Brain microvascular endothelial cell (primary cell): ENCODE measurements around the gene PTDSS2.
"Not testable (repeated sequence)": the region's sequence is repeated elsewhere in the genome, so short reads cannot be mapped to it uniquely, and the experiment has no call there.

ENCODE experiments used
- DNase-seq: peaks from one replicate; pipeline ENCODE4 v3.0.0-alpha.2; 2020
- H3K27ac ChIP-seq: fragments of 250-450 bp; sonication (Bioruptor Pico); 2 replicates; pipeline ENCODE4 v1.5.1; 2020; ENCODE audit warnings: mild to moderate bottlenecking, moderate library complexity
- H3K27me3 ChIP-seq: fragments of 250-450 bp; sonication (Bioruptor Pico); replicated peaks from 2 replicates; pipeline ENCODE4 v1.5.1; 2020; ENCODE audit warnings: mild to moderate bottlenecking
- H3K36me3 ChIP-seq: fragments of 250-450 bp; sonication (Bioruptor Pico); replicated peaks from 2 replicates; pipeline ENCODE4 v1.5.1; 2020; ENCODE audit warnings: mild to moderate bottlenecking
- H3K4me3 ChIP-seq: 2 replicates; pipeline ENCODE4 v1.5.1; 2011; ENCODE audit warnings: low read depth, mild to moderate bottlenecking, control low read depth, low read length, moderate library complexity
- CTCF ChIP-seq: IDR thresholded peaks from 2 replicates; pipeline ENCODE4 v1.5.1; 2011; ENCODE audit warnings: low read depth, mild to moderate bottlenecking, moderate library complexity, low read length, control low read depth, inconsistent platforms; ENCODE audit errors: missing control alignments
- in situ Hi-C: cut with HindIII; loops from 2 replicates; pipeline ENCODE4 v1.10.0; 2017; ENCODE audit warnings: low sequenced_read_pairs, low pct_ligation_motif_present

PTDSS2 gene

GRCh38 chr11:424232-424631, 25.8 kb upstream of the PTDSS2 start:
- DNase-seq = no peak
- no peak for TF ChIP-seq CTCF

GRCh38 chr11:424766-425165, 25.3 kb upstream of the PTDSS2 start:
- DNase-seq, in situ Hi-C loops, H3K27ac ChIP-seq: not testable (repeated sequence)

More at GRCh38 chr11:424232-424631, 25.8 kb upstream of the PTDSS2 start:
- no peaks in the 10 kb centered on the region for H3K36me3 ChIP-seq
- H3K4me3 ChIP-seq = no peak overlapping the region
- H3K27me3 ChIP-seq = peaks cover 2% of the 10 kb centered on the region
- no peak overlapping the region for H3K27ac ChIP-seq
- in situ Hi-C loops = no loop called here

GRCh38 chr11:425301-425700, 24.8 kb upstream of the PTDSS2 start:
- TF ChIP-seq CTCF = no peak
- H3K36me3 ChIP-seq = no peaks in the 10 kb centered on the region
- in situ Hi-C loops = no loop called here
- no peak overlapping the region for H3K27ac ChIP-seq
- no peak overlapping the region for H3K4me3 ChIP-seq
- DNase-seq = no peak
- H3K27me3 ChIP-seq = peaks cover 2% of the 10 kb centered on the region

More at GRCh38 chr11:424766-425165, 25.3 kb upstream of the PTDSS2 start:
- not testable (repeated sequence) for H3K27me3 ChIP-seq, H3K4me3 ChIP-seq, H3K36me3 ChIP-seq

DNA sequence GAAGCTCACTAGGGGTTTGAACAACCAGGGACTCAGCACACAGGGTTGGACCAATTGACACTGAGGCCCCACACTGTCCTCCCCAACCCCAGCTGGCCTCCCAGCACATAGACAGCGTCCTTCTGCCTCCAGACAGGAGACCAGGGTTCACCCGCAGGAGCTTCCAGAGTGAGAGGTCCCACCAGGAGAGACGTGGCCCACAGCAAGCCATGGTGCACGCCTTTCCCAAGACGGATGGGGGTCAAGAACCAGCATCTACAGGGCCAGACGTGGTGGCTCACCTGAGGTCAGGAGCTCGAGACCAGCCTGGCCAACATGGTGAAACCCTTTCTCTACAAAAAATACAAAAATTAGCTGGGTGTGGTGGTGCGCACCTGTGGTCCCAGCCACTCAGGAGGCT, 23.2 kb upstream of the PTDSS2 start:
- Histone ChIP-seq H3K27me3 (peaks cover 2% of the 10 kb centered on the region), H3K36me3 (no peaks in the 10 kb centered on the region), H3K4me3 (no peak overlapping the region), H3K27ac (no peak overlapping the region)
- TF ChIP-seq CTCF = no peak
- DNase-seq = no peak
- in situ Hi-C loops = no loop called here

GRCh38 chr11:428295-428694, 21.8 kb upstream of the PTDSS2 start:
- Histone ChIP-seq H3K27ac (no peak overlapping the region), H3K27me3 (peaks cover 2% of the 10 kb centered on the region), H3K36me3 (no peaks in the 10 kb centered on the region), H3K4me3 (no peak overlapping the region)
- DNase-seq = no peak
- in situ Hi-C loops = no loop called here
- TF ChIP-seq CTCF = no peak

DNA sequence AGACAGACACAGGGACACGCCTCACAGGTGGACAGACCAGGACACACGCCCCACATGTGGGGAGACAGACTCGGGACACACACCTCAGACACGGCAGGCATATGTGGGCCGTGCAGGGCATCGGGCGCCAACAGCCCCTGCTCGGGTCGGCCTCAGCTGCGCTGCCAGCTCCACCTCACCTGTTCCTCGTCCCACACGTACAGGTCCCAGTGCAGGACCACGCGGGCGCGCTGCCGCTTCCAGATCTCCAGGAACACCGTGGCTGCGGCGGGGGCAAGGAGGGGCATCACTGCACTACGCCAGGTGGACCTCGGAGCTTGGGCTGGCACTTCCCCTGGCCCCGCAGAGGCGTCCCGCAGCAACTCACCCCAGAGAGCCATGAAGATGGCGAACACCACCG, 20.7 kb upstream of the PTDSS2 start:
- H3K36me3 ChIP-seq = no peaks in the 10 kb centered on the region
- TF ChIP-seq CTCF = no peak
- no peak for DNase-seq
- H3K4me3 ChIP-seq = no peak overlapping the region
- in situ Hi-C loops = no loop called here
- peaks cover under 1% of the 10 kb centered on the region for H3K27me3 ChIP-seq
- H3K27ac ChIP-seq = no peak overlapping the region
